ENCODE results near the gene DIPK1C. TPM values are rescaled to one million over a fixed set of nuclear protein-coding genes. Genes with fewer than 3 reads are reported as not detected.

Gene DIPK1C
- total RNA-seq, 1 donor from 2014 or later: not detected

- Histone ChIP-seq H3K9me3 (no peaks in the 10 kb centered on the region), H3K36me3 (no peaks in the 10 kb centered on the region), H3K4me3 (no peak overlapping the region), H3K4me1 (no peaks in the 10 kb centered on the region), H3K27me3 (no peaks in the 10 kb centered on the region), H3K27ac (no peak overlapping the region)
- TF ChIP-seq POLR2AphosphoS5 (IDR thresholded peaks at IDR 0.05; ENCODE audit: insufficient read depth in 1 of 2, low read depth in 1 of 2): no peak
- TF ChIP-seq, protein P1, sequence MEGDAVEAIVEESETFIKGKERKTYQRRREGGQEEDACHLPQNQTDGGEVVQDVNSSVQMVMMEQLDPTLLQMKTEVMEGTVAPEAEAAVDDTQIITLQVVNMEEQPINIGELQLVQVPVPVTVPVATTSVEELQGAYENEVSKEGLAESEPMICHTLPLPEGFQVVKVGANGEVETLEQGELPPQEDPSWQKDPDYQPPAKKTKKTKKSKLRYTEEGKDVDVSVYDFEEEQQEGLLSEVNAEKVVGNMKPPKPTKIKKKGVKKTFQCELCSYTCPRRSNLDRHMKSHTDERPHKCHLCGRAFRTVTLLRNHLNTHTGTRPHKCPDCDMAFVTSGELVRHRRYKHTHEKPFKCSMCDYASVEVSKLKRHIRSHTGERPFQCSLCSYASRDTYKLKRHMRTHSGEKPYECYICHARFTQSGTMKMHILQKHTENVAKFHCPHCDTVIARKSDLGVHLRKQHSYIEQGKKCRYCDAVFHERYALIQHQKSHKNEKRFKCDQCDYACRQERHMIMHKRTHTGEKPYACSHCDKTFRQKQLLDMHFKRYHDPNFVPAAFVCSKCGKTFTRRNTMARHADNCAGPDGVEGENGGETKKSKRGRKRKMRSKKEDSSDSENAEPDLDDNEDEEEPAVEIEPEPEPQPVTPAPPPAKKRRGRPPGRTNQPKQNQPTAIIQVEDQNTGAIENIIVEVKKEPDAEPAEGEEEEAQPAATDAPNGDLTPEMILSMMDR (IDR thresholded peaks at IDR 0.05): no peak
- intact Hi-C loops (cut with DNase I): no loop called here
- DNase-seq (ENCODE audit: extremely low spot score in 2 of 2): peak in 1 of 2 donors; percentile 61
Observed at GRCh38 chr18:74446631-74447403, 10.3 kb downstream of the DIPK1C start.

GRCh38 chr18:74446178-74446577 is 10.9 kb downstream of the DIPK1C start:
- H3K9me3 ChIP-seq: no peaks in the 10 kb centered on the region
- H3K27ac ChIP-seq: no peak overlapping the region
- H3K4me3 ChIP-seq: no peak overlapping the region
- no peak for DNase-seq (ENCODE audit: extremely low spot score in 2 of 2)
- no peaks in the 10 kb centered on the region for H3K27me3 ChIP-seq
- intact Hi-C loops (cut with DNase I): no loop called here
- no peaks in the 10 kb centered on the region for H3K36me3 ChIP-seq
- TF ChIP-seq, protein P1 (IDR thresholded peaks at IDR 0.05): no peak
- TF ChIP-seq POLR2AphosphoS5 (IDR thresholded peaks at IDR 0.05; ENCODE audit: insufficient read depth in 1 of 2, low read depth in 1 of 2) (no peak), POLR2A (IDR thresholded peaks at IDR 0.05) (no peak)
- no peaks in the 10 kb centered on the region for H3K4me1 ChIP-seq

DNA sequence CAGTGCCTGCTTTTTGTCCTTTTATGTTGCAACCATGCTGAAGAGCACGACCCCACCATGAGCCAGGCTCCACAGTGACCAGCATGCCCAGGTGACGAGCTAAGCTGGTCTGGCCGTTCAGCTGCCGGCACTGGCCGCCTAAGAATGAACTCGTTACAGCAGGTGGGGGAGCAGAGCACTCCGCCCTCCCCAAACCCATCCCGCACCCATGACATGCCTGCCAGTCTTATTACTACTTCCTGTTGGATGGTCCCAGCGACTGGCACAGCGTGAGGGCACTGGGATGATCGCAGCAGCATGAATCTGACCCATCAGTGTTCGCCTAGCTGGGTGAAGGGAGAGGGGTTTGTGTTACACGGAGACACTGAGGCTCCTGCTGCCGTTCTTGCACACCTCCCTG is 11.5 kb downstream of the DIPK1C start:
- intact Hi-C loops (cut with DNase I): no loop called here
- H3K27ac ChIP-seq: no peak overlapping the region
- H3K9me3 ChIP-seq: no peaks in the 10 kb centered on the region
- TF ChIP-seq, protein P1 (IDR thresholded peaks at IDR 0.05): no peak
- TF ChIP-seq POLR2AphosphoS5 (IDR thresholded peaks at IDR 0.05; ENCODE audit: insufficient read depth in 1 of 2, low read depth in 1 of 2) (no peak), POLR2A (IDR thresholded peaks at IDR 0.05) (no peak)
- no peak for DNase-seq (ENCODE audit: extremely low spot score in 2 of 2)
- no peaks in the 10 kb centered on the region for H3K4me1 ChIP-seq
- H3K4me3 ChIP-seq: no peak overlapping the region
- H3K36me3 ChIP-seq: no peaks in the 10 kb centered on the region
- H3K27me3 ChIP-seq: no peaks in the 10 kb centered on the region

DNA sequence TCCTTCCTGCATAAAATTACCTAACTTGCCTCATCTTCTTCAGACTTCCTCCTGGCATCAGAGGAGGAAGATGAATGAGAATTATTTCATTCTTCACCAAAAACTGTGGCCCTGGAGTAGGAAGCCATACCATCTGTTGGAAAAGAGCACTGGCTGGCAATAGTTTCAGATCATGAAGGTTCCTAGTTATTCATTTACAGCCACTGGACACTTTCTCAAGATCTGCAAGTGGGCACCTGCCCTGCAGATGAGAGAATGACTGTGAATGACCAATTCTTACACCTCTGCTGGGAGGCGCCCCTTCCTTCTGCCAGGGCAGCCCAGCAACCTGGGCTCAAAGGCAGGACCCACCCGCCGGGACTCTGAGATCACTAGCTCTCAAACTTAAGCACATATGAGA is 13.0 kb downstream of the DIPK1C start:
- Histone ChIP-seq H3K4me3 (no peak overlapping the region), H3K4me1 (no peaks in the 10 kb centered on the region), H3K27me3 (no peaks in the 10 kb centered on the region), H3K9me3 (no peaks in the 10 kb centered on the region), H3K27ac (no peak overlapping the region), H3K36me3 (no peaks in the 10 kb centered on the region)
- no peak for DNase-seq (ENCODE audit: extremely low spot score in 2 of 2)
- intact Hi-C loops (cut with DNase I): no loop called here
- TF ChIP-seq POLR2AphosphoS5 (IDR thresholded peaks at IDR 0.05; ENCODE audit: insufficient read depth in 1 of 2, low read depth in 1 of 2) (no peak), POLR2A (IDR thresholded peaks at IDR 0.05) (no peak)
- TF ChIP-seq, protein P1 (IDR thresholded peaks at IDR 0.05): no peak

DNA sequence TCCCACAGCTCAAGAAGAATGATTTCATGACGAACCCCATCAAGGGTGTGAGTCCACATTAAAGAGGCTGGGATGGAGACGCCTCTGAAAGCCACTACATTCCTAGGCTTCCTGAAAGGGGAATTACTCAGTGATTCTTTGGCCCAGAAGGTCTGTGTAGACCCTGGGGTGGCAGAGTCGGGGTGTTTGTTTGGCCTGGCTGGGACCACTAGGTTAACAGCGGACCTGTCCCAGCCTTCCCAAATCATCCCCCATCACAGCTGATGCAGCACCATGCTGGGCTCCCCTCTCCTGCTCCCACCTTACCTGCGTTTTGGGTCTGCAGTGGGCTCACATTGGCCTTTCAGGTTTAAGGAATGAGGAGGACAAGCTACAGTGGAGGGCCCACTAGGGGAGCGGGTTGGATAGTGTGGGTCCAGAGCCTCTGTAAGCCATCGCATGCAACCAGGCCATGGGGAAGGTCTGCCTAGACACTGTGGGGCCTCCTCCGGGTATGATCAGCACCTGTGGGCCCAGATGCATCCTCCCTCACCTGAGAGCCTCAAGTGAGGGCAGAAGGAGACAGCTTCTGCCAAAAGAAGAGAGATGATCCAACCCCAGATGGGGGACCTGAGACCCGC is 16.2 kb downstream of the DIPK1C start:
- Histone ChIP-seq H3K4me1 (no peaks in the 10 kb centered on the region), H3K9me3 (no peaks in the 10 kb centered on the region), H3K36me3 (no peaks in the 10 kb centered on the region), H3K27ac (no peak overlapping the region), H3K4me3 (no peak overlapping the region), H3K27me3 (no peaks in the 10 kb centered on the region)
- DNase-seq (ENCODE audit: extremely low spot score in 2 of 2): no peak
- TF ChIP-seq, protein P1 (IDR thresholded peaks at IDR 0.05): no peak
- TF ChIP-seq POLR2AphosphoS5 (IDR thresholded peaks at IDR 0.05; ENCODE audit: insufficient read depth in 1 of 2, low read depth in 1 of 2) (no peak), POLR2A (IDR thresholded peaks at IDR 0.05) (no peak)
- intact Hi-C loops (cut with DNase I): no loop called here

Measured in vagina (tissue), 2 donors.